CD14-positive monocyte (primary cell): ENCODE results near the gene MARK4. TPM values are rescaled to one million over a fixed set of nuclear protein-coding genes. Genes with fewer than 3 reads are reported as not detected.

Experiments
- DNase-seq, 3 donors: peaks; one replicate each; pipeline ENCODE4 v3.0.0-alpha.2; 2011 to 2022
- H2AFZ ChIP-seq: 2 replicates; pipeline ENCODE4 v1.6.0; 2012; ENCODE audit warnings: mild to moderate bottlenecking, low read depth, low read length, inconsistent platforms; ENCODE audit not compliant: insufficient read depth, poor library complexity, severe bottlenecking
- H3K27ac ChIP-seq, 2 donors: 1 replicate in 1 of 2; 2 replicates in 1 of 2; pipeline ENCODE4 v1.5.1; 2012 to 2013; ENCODE audit warnings: low read length in 2 of 2, control low read depth in 1 of 2, inconsistent platforms in 1 of 2, low read depth in 1 of 2, mild to moderate bottlenecking in 1 of 2
- H3K27me3 ChIP-seq, 2 donors: one replicate each; pipeline versions ENCODE4 v1.6.0 to v1.6.1; 2011 to 2013; ENCODE audit warnings: low read length in 2 of 2; ENCODE audit not compliant: control insufficient read depth in 2 of 2, insufficient read depth in 2 of 2
- H3K36me3 ChIP-seq, 2 donors: replicated peaks in 1 of 2; 1 replicate in 1 of 2; 2 replicates in 1 of 2; pipeline versions ENCODE4 v1.5.1 to v1.6.1; 2012 to 2013; ENCODE audit warnings: low read length in 2 of 2, control low read depth in 1 of 2, inconsistent platforms in 1 of 2, mild to moderate bottlenecking in 1 of 2; ENCODE audit not compliant: insufficient read depth in 2 of 2, control insufficient read depth in 1 of 2
- H3K4me1 ChIP-seq, 2 donors: 1 replicate in 1 of 2; 2 replicates in 1 of 2; pipeline versions ENCODE4 v1.5.1 to v1.6.1; 2012 to 2013; ENCODE audit warnings: low read length in 2 of 2, control low read depth in 1 of 2, inconsistent platforms in 1 of 2, mild to moderate bottlenecking in 1 of 2, moderate library complexity in 1 of 2; ENCODE audit not compliant: insufficient read depth in 2 of 2, control insufficient read depth in 1 of 2
- H3K4me2 ChIP-seq: replicated peaks from 2 replicates; pipeline ENCODE3; 2012; ENCODE audit warnings: low read length, moderate library complexity, mild to moderate bottlenecking; ENCODE audit not compliant: poor library complexity, severe bottlenecking; ENCODE audit errors: extremely low read depth
- H3K4me3 ChIP-seq, 3 experiments: fragments of 200-600 bp in 1 of 3; sonication (generic) in 1 of 3; replicated peaks in 1 of 3; 1 replicate in 2 of 3; 2 replicates in 1 of 3; pipeline ENCODE4 v1.5.1; 2011 to 2013; ENCODE audit warnings: low read length in 3 of 3, mild to moderate bottlenecking in 3 of 3, control low read depth in 2 of 3, low read depth in 2 of 3, inconsistent platforms in 1 of 3, moderate library complexity in 1 of 3
- H3K79me2 ChIP-seq: 2 replicates; pipeline ENCODE4 v1.6.0; 2012; ENCODE audit warnings: mild to moderate bottlenecking, control low read depth, inconsistent platforms, low read length, moderate library complexity; ENCODE audit not compliant: insufficient read depth
- H3K9ac ChIP-seq: 2 replicates; pipeline ENCODE4 v1.6.0; 2017; ENCODE audit warnings: low read length, mild to moderate bottlenecking; ENCODE audit not compliant: insufficient read depth, poor library complexity, severe bottlenecking
- H3K9me3 ChIP-seq, 2 donors: replicated peaks in 1 of 2; 1 replicate in 1 of 2; 2 replicates in 1 of 2; pipeline versions ENCODE4 v1.5.1 to v1.6.1; 2012 to 2013; ENCODE audit warnings: low read length in 2 of 2, control low read depth in 1 of 2; ENCODE audit not compliant: control insufficient read depth in 1 of 2, insufficient read depth in 1 of 2
- H4K20me1 ChIP-seq: 2 replicates; pipeline ENCODE4 v1.6.0; 2012; ENCODE audit warnings: mild to moderate bottlenecking, low read length, control low read depth, moderate library complexity; ENCODE audit not compliant: insufficient read depth
- H3K27ac Mint-ChIP-seq, 7 donors: one replicate each; pipeline ENCODE4 v1.8.0; 2020; ENCODE audit warnings: mild to moderate bottlenecking in 7 of 7, mixed read lengths in 7 of 7, moderate library complexity in 6 of 7, inconsistent platforms in 2 of 7
- H3K27me3 Mint-ChIP-seq, 3 donors: one replicate each; pipeline ENCODE4 v1.8.0; 2021 to 2022; ENCODE audit warnings: low read depth in 3 of 3, mild to moderate bottlenecking in 3 of 3, mixed read lengths in 3 of 3, moderate library complexity in 3 of 3, inconsistent platforms in 1 of 3
- H3K36me3 Mint-ChIP-seq, 2 donors: one replicate each; pipeline ENCODE4 v1.8.0; 2020; ENCODE audit warnings: mixed read lengths in 2 of 2, inconsistent platforms in 1 of 2, mild to moderate bottlenecking in 1 of 2
- H3K4me1 Mint-ChIP-seq: one replicate; pipeline ENCODE4 v1.8.0; 2020; ENCODE audit warnings: mild to moderate bottlenecking, mixed read lengths
- H3K4me3 Mint-ChIP-seq, 2 donors: one replicate each; pipeline ENCODE4 v1.8.0; 2020; ENCODE audit warnings: mild to moderate bottlenecking in 2 of 2, mixed read lengths in 2 of 2, moderate library complexity in 1 of 2
- H3K9me3 Mint-ChIP-seq, 7 donors: one replicate each; pipeline ENCODE4 v1.8.0; 2020 to 2022; ENCODE audit warnings: mixed read lengths in 7 of 7, mild to moderate bottlenecking in 6 of 7, moderate library complexity in 6 of 7, inconsistent platforms in 2 of 7
- CTCF ChIP-seq: fragments of 200-600 bp; IDR thresholded peaks from one replicate; pipeline ENCODE4 v1.8.0; 2022; ENCODE audit warnings: antibody characterized with exemption, mild to moderate bottlenecking
- WGBS: methylation state at CpG from one replicate; pipeline ENCODE4 v1.1.5; 2013; ENCODE audit warnings: missing lambda C conversion rate; ENCODE audit not compliant: insufficient coverage; 5-methylcytosine and 5-hydroxymethylcytosine counted together
- intact Hi-C, 2 donors: fragments of 100-400 bp; cut with micrococcal nuclease; formaldehyde crosslinking; loops; one replicate each; pipeline versions ENCODE4 v1.15.0 to v1.15.1; 2023
- polyA plus RNA-seq, 3 donors: library from polyadenylated mRNA; depleted of rRNA in 1 of 3; unstranded in 2 of 3; stranded (reverse) in 1 of 3; fragments of 300-500 nt in 2 of 3; fragments of >200 nt in 1 of 3; fragmentation: Illumina TruSeq in 2 of 3; gene quantifications; 1 replicate in 2 of 3; 2 replicates in 1 of 3; pipeline ENCODE4 v1.2.3, GENCODE V29; 2012 to 2021

Gene MARK4
- polyA plus RNA-seq, 3 donors = 0.59 to 18.4 (median 0.69) TPM

- Histone ChIP-seq H3K27ac (peak overlapping the region; percentile 90 to 93), H3K4me1 (peaks cover 21 to 26% of the 10 kb centered on the region in 2 donors), H3K4me2 (peak overlapping the region; percentile 59), H4K20me1 (no peaks in the 10 kb centered on the region), H3K79me2 (no peaks in the 10 kb centered on the region), H3K9ac (peak overlapping the region; percentile 55), H2AFZ (peak overlapping the region; percentile 38), H3K27me3 (no peaks in the 10 kb centered on the region), H3K9me3 (no peaks in the 10 kb centered on the region), H3K36me3 (peaks cover 24 to 56% of the 10 kb centered on the region in 2 donors), H3K4me3 (peak overlapping the region in 1 of 3 experiments; percentile 55)
- peaks cover 0 to 4% (median 0%) of the 10 kb centered on the region in 7 donors for H3K9me3 Mint-ChIP-seq
- WGBS = 0% methylated on average over 2 of the region's 7 CpGs
- DNase-seq = peak; percentile 71 to 86 (median 82)
- H3K4me3 Mint-ChIP-seq = peak overlapping the region in 1 of 2 donors; percentile 84
- H3K27ac Mint-ChIP-seq = peak overlapping the region; percentile 93 to 98 (median 97)
- H3K27me3 Mint-ChIP-seq = no peaks in the 10 kb centered on the region
- H3K4me1 Mint-ChIP-seq = peaks cover 22% of the 10 kb centered on the region
- no peak for TF ChIP-seq CTCF
- intact Hi-C loops = no loop called here
- peaks cover 42 to 60% of the 10 kb centered on the region in 2 donors for H3K36me3 Mint-ChIP-seq
These were observed 32.5 kb downstream of the MARK4 start for GRCh38 chr19:45283443-45284033.

- peaks cover 52 to 80% of the 10 kb centered on the region in 2 donors for H3K36me3 Mint-ChIP-seq
- H3K9me3 Mint-ChIP-seq = peaks cover 0 to 9% (median 0%) of the 10 kb centered on the region in 7 donors
- no peaks in the 10 kb centered on the region for H3K9me3 ChIP-seq
- H3K4me1 ChIP-seq = no peaks in the 10 kb centered on the region
- no peaks in the 10 kb centered on the region for H3K4me1 Mint-ChIP-seq
- WGBS = 95% methylated on average over 6 of the region's 6 CpGs
- no peaks in the 10 kb centered on the region for H3K27me3 Mint-ChIP-seq
- H3K36me3 ChIP-seq = peaks cover 41 to 71% of the 10 kb centered on the region in 2 donors
- no peaks in the 10 kb centered on the region for H3K79me2 ChIP-seq
- no peaks in the 10 kb centered on the region for H3K27me3 ChIP-seq
- no peaks in the 10 kb centered on the region for H4K20me1 ChIP-seq
- H3K27ac ChIP-seq = no peak overlapping the region
- intact Hi-C loops = no loop called here
- no peak overlapping the region for H3K4me2 ChIP-seq
- H3K4me3 ChIP-seq = no peak overlapping the region
- H3K27ac Mint-ChIP-seq = peak overlapping the region in 2 of 7 donors; percentile 22 to 61
- H3K9ac ChIP-seq = no peak overlapping the region
- H2AFZ ChIP-seq = no peak overlapping the region
- no peak overlapping the region for H3K4me3 Mint-ChIP-seq
- no peak for TF ChIP-seq CTCF
- no peak for DNase-seq
These were observed 39.4 kb downstream of the MARK4 start for GRCh38 chr19:45290381-45290931.
